Gastroesophageal sphincter (tissue), 3 donors: ENCODE measurements around the gene PAIP1.

ENCODE experiments used
- EP300 ChIP-seq: sonication (generic); formaldehyde crosslinking; IDR thresholded peaks from one replicate; pipeline ENCODE4 v1.6.1; 2017; ENCODE audit warnings: antibody characterized with exemption, mild to moderate bottlenecking
- POLR2A ChIP-seq, 2 donors: fragments of 450-650 bp; IDR thresholded peaks; one replicate each; pipeline ENCODE4 v1.6.1; 2017; ENCODE audit warnings: antibody characterized with exemption in 2 of 2, mild to moderate bottlenecking in 2 of 2, moderate library complexity in 1 of 2
- POLR2AphosphoS5 ChIP-seq: sonication (generic); formaldehyde crosslinking; IDR thresholded peaks from one replicate; pipeline ENCODE4 v1.6.1; 2017; ENCODE audit warnings: antibody characterized with exemption
- TF ChIP-seq, protein P1 (sequence below), 4 experiments: fragments of 200-600 bp in 2 of 4; fragments of 450-650 bp in 2 of 4; sonication (generic) in 1 of 4; IDR thresholded peaks; one replicate each; pipeline ENCODE4 v1.5.1; 2017 to 2019; ENCODE audit warnings: antibody characterized with exemption in 4 of 4, mild to moderate bottlenecking in 2 of 4, moderate library complexity in 2 of 4

GRCh38 chr5:43590700-43591099, 33.8 kb upstream of the PAIP1 start:
- no peak for TF ChIP-seq POLR2AphosphoS5
- no peak for TF ChIP-seq EP300
- TF ChIP-seq, protein P1, sequence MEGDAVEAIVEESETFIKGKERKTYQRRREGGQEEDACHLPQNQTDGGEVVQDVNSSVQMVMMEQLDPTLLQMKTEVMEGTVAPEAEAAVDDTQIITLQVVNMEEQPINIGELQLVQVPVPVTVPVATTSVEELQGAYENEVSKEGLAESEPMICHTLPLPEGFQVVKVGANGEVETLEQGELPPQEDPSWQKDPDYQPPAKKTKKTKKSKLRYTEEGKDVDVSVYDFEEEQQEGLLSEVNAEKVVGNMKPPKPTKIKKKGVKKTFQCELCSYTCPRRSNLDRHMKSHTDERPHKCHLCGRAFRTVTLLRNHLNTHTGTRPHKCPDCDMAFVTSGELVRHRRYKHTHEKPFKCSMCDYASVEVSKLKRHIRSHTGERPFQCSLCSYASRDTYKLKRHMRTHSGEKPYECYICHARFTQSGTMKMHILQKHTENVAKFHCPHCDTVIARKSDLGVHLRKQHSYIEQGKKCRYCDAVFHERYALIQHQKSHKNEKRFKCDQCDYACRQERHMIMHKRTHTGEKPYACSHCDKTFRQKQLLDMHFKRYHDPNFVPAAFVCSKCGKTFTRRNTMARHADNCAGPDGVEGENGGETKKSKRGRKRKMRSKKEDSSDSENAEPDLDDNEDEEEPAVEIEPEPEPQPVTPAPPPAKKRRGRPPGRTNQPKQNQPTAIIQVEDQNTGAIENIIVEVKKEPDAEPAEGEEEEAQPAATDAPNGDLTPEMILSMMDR (IDR thresholded peaks at IDR 0.05) = no peak
- TF ChIP-seq POLR2A (IDR thresholded peaks at IDR 0.05) = no peak
